HG03039 (cell line): Measurements from ENCODE around the gene ALG13.
"Not testable (repeated sequence)": the region's sequence is repeated elsewhere in the genome, so short reads cannot be mapped to it uniquely, and the experiment has no call there.

ENCODE experiments used
- ATAC-seq: cut with Tn5 transposase; IDR thresholded peaks from one replicate; pipeline ENCODE4 v1.9.1; 2021; ENCODE audit warnings: mild to moderate bottlenecking, moderate library complexity; ENCODE audit not compliant: unreplicated experiment

Gene ALG13

DNA sequence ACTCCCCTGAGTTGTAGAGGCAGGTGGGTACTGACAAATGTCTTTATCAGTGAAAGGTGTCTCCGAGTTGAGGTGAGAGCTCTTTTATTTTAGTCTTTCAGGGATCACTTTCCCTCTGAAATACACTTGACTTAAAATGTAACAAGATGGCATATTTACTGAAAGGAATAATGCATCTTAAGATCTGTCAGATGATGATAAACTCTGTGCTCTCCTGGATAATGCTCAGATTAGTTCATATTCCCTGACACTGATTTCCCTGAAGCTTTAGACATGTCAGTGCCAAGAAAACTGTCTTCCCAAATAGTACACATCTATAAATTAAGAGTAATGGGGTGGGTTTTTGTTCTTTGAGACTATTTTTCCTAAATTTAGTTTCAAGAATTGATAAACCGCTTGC lies 75.5 kb downstream of the ALG13 start:
- ATAC-seq: no peak

DNA sequence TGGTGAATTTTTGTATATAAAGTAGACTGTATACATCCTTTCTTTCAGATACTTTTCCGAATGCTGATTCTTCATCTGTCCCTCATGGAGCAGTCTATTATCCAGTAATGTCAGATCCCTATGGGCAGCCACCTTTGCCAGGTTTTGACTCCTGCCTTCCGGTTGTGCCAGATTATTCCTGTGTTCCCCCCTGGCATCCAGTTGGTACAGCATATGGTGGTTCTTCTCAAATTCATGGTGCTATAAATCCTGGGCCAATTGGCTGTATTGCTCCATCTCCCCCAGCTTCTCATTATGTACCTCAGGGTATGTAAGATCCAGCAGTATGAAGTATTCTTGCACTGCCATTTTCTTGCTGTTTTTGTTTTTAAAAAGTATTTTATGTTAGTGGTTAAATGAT lies 78.7 kb downstream of the ALG13 start:
- ATAC-seq: no peak

DNA sequence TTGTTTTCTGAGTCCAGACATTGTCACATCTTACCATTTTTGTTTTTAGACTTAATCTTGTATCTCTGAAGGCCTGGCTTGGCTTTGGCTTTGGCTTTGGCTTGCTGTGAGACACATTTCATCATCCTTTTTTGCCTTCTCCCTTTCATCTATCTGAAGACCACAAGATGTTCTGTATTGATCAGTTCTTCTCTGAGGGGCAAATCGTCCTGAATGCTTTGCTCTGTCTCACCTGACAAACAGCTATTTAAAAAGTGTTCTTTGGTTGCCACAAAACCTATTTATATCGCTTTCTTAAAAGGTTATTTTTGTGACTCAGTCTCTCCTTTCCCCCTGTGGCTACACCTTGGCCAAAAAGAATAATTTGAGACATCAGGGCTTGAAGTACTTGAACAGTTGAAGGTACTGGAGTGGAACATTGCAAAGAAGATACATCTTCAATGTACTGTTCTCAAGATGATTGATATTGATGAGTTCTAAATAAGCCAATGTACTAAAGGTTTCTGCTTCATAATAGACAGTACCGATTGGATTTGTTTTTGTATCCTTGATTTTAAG lies 80.7 kb downstream of the ALG13 start:
- no peak for ATAC-seq

DNA sequence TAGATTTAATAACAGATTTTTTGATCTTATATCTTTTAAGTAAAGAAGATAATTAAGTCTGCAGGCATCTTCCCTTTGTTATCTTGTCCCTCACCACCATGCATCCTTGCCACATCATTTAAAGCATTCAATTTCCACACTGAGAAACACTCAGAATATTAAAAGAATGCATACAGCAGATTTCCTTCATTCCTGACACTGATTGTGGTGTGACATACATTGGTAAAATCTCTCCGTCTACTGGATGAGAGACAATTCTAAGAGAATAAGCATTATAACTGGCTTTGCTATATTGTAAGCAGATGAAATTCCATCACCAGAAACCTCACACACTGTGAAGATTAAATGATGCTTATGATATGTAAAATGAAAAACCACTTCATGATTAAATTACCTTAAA lies 97.6 kb downstream of the ALG13 start:
- no peak for ATAC-seq

DNA sequence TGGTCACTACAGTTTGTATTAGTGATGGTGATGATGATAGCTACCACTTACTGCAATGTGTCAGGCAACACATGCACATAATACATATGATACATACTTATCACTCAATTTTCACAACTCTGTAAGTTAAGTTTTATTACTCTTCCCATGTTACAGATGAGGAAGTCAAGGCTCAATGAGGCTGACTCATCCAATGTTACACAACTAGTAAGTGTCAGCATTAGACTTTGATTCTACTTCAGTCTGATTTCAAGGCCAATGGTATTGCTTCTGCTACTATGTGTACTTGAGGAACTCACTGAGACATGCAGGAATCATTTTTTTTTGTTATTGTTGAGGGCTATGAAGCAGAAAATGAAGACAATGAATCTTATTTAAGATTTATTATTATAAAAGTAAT lies 98.6 kb downstream of the ALG13 start:
- no peak for ATAC-seq

DNA sequence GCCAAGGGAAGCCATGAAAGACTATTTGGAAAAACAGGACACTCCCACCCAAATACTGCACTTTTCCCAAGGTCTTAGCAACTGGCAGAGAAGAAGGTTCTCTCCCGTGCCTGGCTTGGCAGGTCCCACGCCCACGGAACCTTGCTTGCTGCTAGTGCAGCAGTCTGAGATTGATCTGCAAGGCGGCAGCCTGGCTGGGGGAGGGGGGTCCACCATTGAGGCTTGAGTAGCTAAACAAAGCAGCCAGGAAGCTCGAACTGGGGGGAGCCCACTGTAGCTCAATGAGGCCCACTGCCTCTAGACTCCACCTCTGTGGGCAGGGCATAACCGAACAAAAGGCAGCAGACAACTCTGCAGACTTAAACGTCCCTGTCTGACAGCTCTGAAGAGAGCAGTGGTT lies 103.7 kb downstream of the ALG13 start:
- ATAC-seq: no peak

DNA sequence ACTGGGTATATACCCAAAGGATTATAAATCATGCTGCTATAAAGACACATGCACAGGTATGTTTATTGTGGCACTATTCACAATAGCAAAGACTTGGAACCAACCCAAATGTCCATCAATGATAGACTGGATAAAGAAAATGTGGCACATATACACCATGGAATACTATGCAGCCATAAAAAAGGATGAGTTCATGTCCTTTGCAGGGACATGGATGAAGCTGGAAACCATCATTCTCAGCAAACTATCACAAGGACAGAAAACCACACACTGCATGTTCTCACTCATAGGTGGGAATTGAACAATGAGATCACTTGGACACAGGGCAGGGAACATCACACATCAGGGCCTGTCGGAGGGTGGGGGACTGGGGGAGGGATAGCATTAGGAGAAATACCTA lies 109.1 kb downstream of the ALG13 start:
- not testable (repeated sequence) for ATAC-seq
